GM19397 (cell line): ENCODE measurements around the gene GPR137B.
"Not testable (repeated sequence)": the region's sequence is repeated elsewhere in the genome, so short reads cannot be mapped to it uniquely, and the experiment has no call there.

Experiments used
- ATAC-seq: cut with Tn5 transposase; IDR thresholded peaks from one replicate; pipeline ENCODE4 v1.9.1; 2021; ENCODE audit warnings: mild to moderate bottlenecking, moderate library complexity; ENCODE audit not compliant: unreplicated experiment

Gene GPR137B

GRCh38 chr1:236186471-236186870, 44.1 kb downstream of the GPR137B start:
- ATAC-seq = not testable (repeated sequence)

- ATAC-seq = not testable (repeated sequence)
These were observed 45.7 kb downstream of the GPR137B start for GRCh38 chr1:236188084-236188483.

GRCh38 chr1:236193184-236193583, 50.8 kb downstream of the GPR137B start:
- no peak for ATAC-seq

- ATAC-seq = no peak
These were observed 58.6 kb downstream of the GPR137B start for GRCh38 chr1:236200925-236201324.

- no peak for ATAC-seq
These were observed 59.4 kb downstream of the GPR137B start for GRCh38 chr1:236201786-236202185.

GRCh38 chr1:236204039-236204438, 61.7 kb downstream of the GPR137B start:
- no peak for ATAC-seq

- no peak for ATAC-seq
These were observed 62.3 kb downstream of the GPR137B start for GRCh38 chr1:236204656-236205055.

- no peak for ATAC-seq
These were observed 64.2 kb downstream of the GPR137B start for GRCh38 chr1:236206548-236206947.

- ATAC-seq = no peak
These were observed 64.8 kb downstream of the GPR137B start for GRCh38 chr1:236207121-236207520.

- ATAC-seq = no peak
These were observed 65.2 kb downstream of the GPR137B start for GRCh38 chr1:236207569-236207968.

- no peak for ATAC-seq
These were observed 66.8 kb downstream of the GPR137B start for GRCh38 chr1:236209185-236209584.

- no peak for ATAC-seq
These were observed 67.4 kb downstream of the GPR137B start for GRCh38 chr1:236209713-236210112.

- ATAC-seq = no peak
These were observed 69.5 kb downstream of the GPR137B start for GRCh38 chr1:236211815-236212214.

GRCh38 chr1:236213534-236213933, 71.2 kb downstream of the GPR137B start:
- ATAC-seq = no peak

- no peak for ATAC-seq
These were observed 72.4 kb downstream of the GPR137B start for GRCh38 chr1:236214761-236215160.

GRCh38 chr1:236220473-236220872, 78.1 kb downstream of the GPR137B start:
- no peak for ATAC-seq

GRCh38 chr1:236222632-236223031, 80.3 kb downstream of the GPR137B start:
- no peak for ATAC-seq

- ATAC-seq = no peak
These were observed 86.1 kb downstream of the GPR137B start for GRCh38 chr1:236228411-236228810.

GRCh38 chr1:236235116-236235515, 92.8 kb downstream of the GPR137B start:
- no peak for ATAC-seq

- ATAC-seq = no peak
These were observed 96.8 kb downstream of the GPR137B start for GRCh38 chr1:236239092-236239585.

GRCh38 chr1:236240675-236241074, 98.3 kb downstream of the GPR137B start:
- ATAC-seq = no peak

- ATAC-seq = no peak
These were observed 100.2 kb downstream of the GPR137B start for GRCh38 chr1:236242568-236242967.

- no peak for ATAC-seq
These were observed 104.9 kb downstream of the GPR137B start for GRCh38 chr1:236247286-236247685.
